Islet precursor cell (in vitro differentiated cells): ENCODE results near the gene IL22RA1.

Source experiments
- DNase-seq: peaks from one replicate; pipeline ENCODE4 v3.0.0-alpha.2; 2018

The IL22RA1 gene

DNA sequence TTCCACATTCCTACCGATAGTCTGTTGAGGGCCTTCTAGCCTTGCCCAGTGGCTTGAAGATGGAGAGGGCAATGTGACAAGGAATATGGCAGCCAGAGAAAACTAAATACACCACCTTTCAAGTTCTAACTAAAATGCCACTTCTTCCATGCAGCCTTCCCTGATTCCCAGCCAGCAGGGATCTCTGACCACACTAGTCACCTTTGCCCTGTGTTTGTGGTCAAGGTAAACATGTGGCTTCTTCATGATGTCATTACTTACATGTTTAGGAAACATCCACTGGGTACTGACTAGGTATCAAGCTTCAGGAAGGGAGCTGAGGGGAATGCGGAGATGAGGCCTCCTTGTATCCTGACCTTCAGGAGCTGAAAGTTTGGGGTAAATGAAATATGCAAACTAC is 22.6 kb upstream of the IL22RA1 start:
- no peak for DNase-seq

DNA sequence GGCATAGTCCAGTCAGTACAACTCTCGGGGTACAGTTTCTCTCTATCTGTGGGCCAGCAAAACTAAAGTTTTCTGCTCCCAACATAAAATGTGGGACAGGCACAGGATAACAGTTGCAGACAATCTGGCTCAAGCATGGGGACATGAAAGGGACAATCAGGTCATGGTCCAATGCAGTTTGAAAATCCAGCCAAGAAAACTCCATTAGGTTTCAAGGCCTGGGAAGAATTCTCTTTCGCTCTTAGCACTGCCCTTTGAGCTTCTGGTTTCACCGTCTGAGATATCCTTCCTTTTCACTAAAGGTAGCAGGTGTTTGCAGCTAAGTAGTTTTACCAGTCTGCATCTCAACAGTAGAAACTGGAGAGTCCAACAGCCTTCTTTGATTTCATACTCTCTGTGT is 21.1 kb upstream of the IL22RA1 start:
- DNase-seq = no peak

- DNase-seq = no peak
Observed at GRCh38 chr1:24162201-24162600, 19.3 kb upstream of the IL22RA1 start.

DNA sequence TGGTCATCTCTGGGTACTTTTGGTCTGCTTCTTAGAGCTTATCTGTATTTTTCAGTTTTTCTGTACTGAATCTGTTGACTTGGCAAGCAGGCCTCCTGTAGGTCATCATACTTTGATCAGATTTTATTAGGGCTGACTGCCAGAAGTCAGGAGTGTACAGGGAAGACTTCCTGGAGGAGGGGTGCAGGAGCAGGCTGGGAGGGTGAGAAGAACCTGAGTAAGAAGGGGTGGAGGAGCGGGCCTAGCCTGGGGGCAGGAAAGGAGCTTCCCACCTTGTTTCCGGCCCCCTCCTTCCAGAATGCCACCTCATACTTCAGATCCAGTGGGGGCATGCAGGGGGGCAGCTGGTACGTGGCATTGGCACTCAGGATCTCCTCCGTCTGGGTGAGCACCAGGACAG is 18.3 kb upstream of the IL22RA1 start:
- no peak for DNase-seq

GRCh38 chr1:24159366-24159765 is 16.4 kb upstream of the IL22RA1 start:
- DNase-seq = peak; percentile 37

DNA sequence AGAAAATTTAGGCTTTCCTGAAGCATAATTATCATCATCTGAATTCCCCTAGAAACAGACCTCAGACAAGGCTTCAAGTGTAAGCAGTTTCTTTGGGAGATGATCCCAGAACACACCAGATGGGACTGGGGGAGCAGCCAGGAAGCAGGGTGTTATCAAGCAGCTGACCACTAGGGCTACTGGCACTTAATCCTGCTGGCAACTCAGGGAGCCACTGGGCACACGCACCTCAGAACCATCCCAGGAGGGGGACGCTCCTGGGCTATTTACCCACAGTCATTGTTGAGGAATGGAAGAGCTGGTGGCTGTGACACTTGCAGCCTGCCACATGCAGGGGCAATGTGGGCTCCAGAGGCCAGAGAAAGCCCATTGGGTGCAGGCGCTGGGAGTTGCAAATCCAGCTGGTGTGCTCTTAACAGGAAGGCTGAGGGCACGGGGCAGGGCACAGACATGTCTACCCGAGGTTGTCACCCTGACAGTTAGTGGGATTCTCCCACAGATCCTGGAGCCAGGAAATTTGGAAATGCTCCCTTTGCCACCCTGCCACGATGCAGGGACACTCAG is 15.1 kb upstream of the IL22RA1 start:
- peak; percentile 45 for DNase-seq

GRCh38 chr1:24156542-24157260 is 13.8 kb upstream of the IL22RA1 start:
- DNase-seq = no peak

DNA sequence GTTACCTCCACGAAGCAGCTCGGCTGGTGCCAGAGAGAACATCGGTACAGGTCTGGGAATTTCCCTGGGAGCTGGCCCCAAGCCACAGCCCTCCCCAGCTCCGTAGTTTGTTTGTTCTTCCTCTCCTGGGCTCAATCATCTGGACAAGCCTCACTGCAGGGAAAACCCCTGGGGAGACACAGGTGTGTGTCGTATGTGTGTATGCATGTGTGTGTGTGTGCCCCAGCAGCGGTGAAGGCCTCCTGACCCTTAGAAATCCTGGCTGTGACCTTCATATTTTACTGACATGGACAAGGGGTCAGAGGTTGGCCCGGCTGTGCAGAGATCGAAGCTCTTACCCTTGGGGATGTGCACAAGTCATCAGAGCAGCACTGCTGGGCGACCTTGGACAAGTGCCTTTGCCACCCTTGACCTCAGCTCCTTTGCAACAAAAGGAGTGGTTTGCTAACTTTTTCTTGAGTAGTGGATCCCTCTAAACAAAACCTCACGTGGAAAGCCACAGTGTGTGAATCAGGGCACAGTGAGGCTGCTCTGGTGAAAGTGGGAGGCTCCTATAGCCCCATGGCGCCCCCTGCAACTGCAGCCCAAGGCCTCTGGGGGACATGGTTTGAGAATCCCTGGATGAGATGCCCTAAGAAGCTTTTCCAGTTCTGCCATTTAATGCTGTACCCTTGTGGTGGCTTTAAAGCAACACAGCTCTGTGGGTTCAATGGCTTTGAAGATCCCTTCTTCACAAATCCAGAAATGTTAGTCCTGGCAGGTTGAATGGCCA is 12.3 kb upstream of the IL22RA1 start:
- peak; percentile 55 for DNase-seq

DNA sequence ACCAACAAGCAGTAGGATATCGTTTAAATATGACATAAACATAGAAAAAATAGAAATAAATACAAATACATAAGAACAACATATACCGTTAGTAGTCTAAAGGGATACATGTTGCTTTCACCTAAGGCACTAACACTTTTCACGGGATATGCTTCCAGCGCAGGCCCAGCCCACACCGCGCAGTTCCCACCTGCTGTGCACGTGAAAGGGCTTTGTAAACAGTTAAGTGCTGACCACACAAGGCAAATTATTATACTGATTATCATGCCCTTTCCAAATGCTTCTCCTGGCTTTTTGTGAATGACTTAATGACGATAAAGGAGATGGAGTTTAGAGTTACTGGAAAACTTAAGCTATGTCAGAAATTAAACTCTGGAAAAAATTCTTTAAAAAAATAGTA is 11.3 kb upstream of the IL22RA1 start:
- DNase-seq = peak; percentile 44

DNA sequence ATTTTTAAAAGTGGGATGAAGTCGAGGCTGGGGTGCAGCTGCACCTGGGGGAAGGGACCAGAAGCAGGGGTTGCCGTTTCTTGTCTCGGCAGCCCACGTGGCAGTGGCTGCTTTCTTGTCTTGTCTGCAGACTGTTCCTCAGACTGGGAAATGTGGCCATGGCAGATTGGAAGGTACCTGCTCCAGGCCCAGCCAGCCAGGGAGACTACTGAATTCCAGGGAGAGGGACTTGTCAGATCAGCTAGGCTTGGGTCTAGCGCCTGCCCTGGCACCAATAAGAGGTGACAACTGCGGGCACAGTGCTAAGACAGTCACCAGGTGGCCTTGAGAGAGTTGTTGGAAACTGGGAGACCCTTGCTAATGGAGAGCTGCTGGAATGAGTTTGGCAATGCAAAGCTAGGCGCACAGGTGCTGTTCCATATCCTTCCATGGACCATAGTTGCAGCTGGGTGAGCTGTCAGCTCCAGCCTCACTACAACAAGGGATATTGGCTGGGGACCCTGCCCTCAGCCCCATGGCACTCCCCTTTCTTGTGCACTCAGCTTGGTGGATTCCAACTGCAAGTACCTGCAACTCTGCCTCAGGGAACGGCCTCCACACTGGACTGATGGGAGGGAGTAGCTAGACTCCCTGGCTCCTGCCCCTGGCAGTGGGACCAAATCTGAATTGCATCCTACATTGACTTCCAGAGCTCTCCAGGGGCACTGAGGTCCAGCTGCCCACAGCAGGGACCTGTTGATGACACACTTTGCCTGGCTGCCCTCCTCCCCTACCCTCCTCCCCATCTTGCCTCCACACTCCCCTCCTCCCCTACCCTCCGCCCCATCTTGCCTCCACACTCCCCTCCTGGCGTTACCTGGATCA is 9.9 kb upstream of the IL22RA1 start:
- peak; percentile 56 for DNase-seq

DNA sequence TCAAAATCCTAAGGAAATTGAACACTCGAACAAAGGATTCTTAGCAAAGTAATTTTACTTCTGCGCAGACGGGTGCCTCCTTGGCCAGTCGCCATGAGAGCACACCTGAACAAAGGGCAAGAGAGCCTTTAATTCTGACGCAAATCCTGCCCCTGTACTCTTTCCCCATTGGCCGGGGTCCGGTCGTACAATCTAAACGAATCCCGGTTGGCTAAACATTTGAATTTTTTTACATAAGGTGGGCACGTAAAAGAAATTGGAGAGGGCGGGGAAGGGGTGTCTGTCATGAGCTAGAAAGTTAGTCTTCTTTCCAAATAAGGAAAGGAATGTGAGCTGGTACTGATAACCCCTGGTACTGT is 8.2 kb upstream of the IL22RA1 start:
- peak; percentile 96 for DNase-seq

- DNase-seq = peak; percentile 98
Observed at GRCh38 chr1:24150234-24151174, 7.6 kb upstream of the IL22RA1 start.

DNA sequence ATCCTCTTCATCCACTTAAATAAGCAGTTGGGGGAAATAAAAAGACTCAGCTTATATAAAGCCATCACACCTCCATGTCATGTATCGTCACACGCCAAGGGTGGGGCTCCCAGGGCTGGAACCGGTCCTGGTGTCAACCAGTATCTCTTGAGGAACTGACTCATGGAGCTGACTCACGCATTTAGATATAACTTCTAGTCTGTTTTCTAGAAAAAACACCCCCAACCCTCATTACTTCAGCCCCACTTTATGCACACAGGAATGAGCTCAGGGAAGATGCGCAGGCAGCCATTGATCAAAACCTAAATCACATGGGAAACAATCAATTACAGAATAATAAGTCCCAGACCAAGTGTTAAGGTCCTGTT is 6.9 kb upstream of the IL22RA1 start:
- peak; percentile 69 for DNase-seq

DNA sequence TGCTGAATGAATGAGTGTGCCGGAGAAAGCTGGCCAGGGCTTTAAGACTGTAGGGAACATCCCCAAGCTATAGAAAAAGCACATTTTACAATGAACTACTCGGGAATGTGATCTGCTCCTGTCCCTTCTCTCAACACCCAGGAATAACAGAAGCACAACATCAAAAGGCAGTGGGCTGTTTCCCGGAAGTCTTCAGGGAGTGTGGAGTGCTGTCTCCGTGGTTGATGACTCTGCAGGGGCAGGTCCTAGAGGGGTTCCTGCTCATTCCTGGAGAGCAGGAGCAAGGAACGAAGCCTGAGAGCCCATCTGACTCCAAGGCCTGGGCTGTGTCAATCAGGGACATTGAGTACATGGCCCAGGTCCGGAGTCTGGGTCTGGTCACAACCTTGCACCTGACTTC is 4.9 kb upstream of the IL22RA1 start:
- no peak for DNase-seq

- DNase-seq = no peak
Observed at GRCh38 chr1:24147194-24147593, 4.3 kb upstream of the IL22RA1 start.

- no peak for DNase-seq
Observed at GRCh38 chr1:24141311-24141997, 1.5 kb downstream of the IL22RA1 start.

DNA sequence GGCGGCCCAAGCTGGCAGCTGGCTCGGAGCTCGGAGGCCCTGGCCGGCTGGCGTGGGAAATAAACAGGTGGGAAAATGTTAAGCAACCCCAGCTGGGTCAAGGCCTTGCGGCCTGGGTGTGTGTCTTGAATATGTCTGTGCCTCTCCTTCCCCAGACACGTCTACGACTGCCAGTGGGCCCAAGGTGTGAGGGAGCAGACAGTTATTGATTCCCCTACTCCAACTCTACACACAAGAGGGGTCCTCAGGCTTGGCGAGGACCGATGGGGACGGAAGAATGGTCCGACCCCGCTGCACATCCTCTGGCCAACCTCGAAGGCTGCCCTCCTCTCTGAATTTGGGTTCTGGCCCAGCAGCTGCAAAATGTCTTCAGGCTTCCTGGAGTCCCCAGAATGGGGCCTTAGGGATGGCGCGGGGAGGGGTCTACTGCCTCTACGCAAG is 2.2 kb downstream of the IL22RA1 start:
- no peak for DNase-seq

- no peak for DNase-seq
Observed at GRCh38 chr1:24139841-24140425, 3.0 kb downstream of the IL22RA1 start.

DNA sequence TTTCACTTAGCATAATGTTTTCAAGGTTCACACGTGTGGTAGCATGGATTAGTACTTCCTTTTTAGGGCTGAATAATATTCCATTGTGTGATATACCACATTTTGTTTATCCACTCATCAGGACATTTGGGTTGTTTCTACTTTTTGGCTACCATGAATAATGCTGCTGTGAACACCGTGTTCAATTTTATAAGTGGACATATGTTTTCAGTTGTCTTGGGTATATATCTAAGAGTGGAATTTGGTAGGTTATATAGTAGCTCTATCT is 3.8 kb downstream of the IL22RA1 start:
- no peak for DNase-seq

DNA sequence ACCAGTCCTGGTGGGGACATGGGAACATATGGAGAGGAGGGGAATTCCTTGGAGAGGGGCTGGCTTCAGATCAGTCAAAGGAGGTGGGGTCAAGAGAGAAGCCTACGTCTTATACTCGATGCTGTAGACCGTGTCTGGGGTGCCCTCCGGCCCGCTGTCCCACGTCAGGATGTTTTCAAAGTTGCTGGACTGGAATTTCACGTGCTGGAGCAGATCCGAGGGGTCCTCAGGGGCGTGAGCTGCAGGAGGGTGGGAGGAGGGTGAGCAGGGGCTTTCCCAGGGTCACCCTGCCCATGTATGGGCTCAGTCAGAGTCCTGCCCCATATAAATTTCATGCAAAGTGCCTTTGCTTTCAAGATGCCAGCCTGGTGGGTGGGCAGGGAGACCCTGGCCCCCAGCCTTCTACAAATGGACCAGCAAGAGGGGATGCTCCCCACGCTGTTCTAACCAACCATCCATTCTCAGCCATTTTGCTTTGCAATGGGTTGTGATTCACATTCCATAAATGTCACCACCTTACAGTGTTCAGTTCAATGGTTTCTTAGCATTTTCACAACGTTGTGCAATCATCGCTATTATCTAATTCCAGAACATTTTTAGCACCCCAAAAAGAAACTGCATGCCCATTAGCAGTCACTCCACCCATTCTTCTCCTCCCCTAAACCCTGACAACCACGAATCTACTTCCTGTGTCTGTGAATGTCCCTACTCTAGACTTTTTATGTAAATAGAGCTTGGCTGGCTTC is 4.3 kb downstream of the IL22RA1 start:
- DNase-seq = no peak
